GM13977 (cell line): ENCODE results near the gene RAB1B.

Experiments used
- DNase-seq: peaks from one replicate; pipeline ENCODE4 v3.0.0; 2012; ENCODE audit warnings: low spot score
- in situ Hi-C: fragments of 300-500 bp; cut with MboI; formaldehyde crosslinking; loops from one replicate; pipeline ENCODE4 v1.12.0; 2022; ENCODE audit warnings: low sequenced_read_pairs, low pct_unique_long_range_greater_than_20kb, mixed read lengths, inconsistent platforms; ENCODE audit not compliant: unreplicated experiment
- TF ChIP-seq, protein P1 (sequence below): IDR thresholded peaks from 2 replicates; pipeline ENCODE4 v1.5.1; 2012; ENCODE audit warnings: mild to moderate bottlenecking, control low read depth; ENCODE audit not compliant: insufficient read depth; ENCODE audit errors: extremely low read depth, missing control alignments

The RAB1B gene

DNA sequence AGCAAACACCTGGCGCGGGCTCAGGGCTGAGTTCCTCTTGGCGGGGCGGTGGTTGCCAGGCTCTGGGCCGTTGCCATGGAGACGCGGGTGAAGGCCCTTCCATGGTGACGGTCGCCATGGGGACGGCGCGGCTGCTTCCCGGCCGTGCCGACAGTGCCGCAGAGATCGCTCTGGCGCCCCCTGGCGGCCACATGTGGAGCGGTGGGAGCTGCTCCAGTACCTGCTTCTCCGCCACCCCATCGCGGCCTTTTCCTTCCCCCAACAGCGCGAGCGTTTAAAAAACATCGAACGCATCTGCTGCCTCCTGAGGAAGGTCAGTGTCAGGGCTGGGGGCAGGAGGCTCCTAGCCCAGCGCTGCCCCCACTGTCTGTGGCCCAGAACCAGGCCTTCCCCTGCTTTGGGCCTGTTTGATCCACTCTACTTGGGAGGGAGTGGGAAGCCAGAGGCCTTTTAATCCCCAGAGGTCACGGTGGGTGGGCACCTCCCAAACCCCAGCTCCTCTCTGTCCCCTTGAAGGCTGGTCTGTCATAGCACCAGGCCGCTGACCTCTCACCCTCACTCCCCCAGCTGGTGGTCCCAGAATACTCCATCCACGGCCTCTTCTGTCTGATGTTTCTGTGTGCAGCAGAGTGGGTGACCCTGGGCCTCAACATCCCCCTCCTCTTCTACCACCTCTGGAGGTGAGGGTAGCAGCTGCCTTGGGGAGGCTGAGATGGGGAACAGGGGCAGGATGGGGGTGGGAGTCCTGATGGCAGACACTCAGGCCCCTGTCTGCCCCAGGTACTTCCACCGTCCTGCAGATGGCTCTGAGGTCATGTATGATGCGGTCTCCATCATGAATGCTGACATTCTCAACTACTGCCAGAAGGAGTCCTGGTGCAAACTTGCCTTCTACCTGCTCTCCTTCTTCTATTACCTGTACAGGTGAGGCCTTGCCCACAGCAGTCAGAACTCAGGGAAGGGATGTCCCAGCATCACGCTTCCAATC lies 14.3 kb downstream of the RAB1B start:
- in situ Hi-C loops, result no loop called here
- TF ChIP-seq, protein P1, sequence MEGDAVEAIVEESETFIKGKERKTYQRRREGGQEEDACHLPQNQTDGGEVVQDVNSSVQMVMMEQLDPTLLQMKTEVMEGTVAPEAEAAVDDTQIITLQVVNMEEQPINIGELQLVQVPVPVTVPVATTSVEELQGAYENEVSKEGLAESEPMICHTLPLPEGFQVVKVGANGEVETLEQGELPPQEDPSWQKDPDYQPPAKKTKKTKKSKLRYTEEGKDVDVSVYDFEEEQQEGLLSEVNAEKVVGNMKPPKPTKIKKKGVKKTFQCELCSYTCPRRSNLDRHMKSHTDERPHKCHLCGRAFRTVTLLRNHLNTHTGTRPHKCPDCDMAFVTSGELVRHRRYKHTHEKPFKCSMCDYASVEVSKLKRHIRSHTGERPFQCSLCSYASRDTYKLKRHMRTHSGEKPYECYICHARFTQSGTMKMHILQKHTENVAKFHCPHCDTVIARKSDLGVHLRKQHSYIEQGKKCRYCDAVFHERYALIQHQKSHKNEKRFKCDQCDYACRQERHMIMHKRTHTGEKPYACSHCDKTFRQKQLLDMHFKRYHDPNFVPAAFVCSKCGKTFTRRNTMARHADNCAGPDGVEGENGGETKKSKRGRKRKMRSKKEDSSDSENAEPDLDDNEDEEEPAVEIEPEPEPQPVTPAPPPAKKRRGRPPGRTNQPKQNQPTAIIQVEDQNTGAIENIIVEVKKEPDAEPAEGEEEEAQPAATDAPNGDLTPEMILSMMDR, result peak; percentile 95
- peak; percentile 99 for DNase-seq

DNA sequence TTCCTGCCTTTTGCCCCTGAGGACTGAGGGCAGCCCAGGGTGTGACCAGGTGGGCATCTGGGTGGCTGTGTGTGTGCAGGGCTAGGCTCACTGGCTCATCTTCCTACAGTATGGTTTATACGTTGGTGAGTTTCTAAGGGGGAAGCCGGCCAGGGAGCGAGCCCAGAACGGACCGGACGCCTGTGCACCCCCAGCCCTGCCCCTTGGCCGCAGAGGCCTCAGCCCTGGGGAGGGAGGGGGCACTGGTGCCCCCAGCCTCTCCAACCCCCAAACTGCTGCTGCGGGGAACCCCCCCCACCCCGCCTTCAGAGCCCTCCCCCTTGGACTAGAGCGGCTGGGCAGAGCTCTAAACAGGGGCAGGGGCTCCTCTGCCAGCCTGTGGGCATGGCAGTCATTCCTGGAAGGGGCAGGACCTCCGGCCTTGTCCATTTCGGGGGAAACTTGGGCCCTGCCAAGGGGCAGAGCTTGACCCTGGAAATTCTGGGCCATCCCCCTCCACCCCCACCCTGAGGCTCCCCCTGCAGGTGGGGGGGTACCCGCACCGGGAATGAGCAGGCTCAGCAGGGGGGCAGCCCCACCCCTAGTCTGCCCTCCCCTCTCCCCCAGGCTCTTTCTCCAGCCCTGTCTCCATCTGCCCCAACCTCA lies 15.1 kb downstream of the RAB1B start:
- DNase-seq, result no peak
- TF ChIP-seq, protein P1, result no peak
- in situ Hi-C loops, result no loop called here

DNA sequence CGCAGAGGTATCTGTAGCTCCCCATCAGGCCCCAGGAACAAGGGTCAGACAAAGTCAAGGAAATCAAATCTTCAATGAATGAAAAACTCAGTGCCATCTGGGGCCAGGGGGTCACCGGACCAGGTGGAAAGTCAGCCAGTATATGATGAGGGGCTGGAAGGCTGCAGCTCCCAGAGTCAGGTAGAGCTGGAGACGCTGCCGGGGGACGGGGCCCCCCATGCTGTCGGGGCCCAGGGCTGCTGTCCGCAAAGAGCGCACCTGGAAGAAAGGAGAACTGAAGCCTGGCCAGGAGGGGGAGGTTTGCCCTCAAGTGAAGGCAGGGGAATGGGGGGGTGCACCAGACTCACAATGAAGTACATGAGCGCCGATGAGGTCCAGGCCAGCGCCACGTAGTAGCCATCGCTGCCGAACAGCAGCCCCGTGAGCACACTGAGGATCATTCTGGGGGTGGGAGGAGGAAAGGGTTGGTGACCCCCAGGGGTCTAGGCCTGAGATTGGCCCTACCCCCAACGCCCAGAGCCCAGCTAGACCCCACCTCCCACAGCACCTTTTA lies 16.2 kb downstream of the RAB1B start:
- in situ Hi-C loops, result no loop called here
- DNase-seq, result no peak
- TF ChIP-seq, protein P1, result no peak

DNA sequence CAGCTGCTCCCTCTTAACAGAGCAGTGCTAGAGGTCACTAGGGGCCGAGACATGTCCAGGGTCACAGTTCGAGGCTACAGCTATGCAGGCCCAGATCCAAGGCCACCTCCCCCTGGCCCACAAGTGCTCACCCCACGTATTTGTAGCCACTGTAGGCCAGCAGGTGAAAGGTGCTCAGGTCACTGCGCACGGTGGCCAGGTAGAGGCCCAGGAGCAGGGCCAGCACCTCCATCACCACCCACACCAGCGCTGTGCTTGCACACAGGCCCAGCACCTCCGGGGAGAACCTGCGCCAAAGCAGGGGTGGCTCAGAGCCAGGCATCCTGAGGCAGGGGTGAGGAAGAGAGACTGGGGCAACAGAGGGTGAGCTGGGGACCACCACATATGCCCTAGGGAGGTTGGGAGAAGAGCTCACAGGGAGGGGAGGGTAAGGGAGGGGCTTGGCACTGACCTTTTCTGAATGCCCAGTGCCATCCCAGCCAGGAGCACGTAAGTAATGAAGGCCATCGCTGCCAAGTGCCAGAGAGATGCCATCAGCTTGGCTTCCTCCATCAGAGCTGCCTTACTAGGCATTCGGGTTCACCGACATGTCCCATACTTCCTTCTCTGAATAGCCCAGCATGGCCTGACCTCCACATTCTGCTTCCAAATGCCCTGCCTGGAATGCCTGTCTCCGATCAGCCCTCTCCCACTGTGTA lies 17.0 kb downstream of the RAB1B start:
- no peak for DNase-seq
- in situ Hi-C loops, result no loop called here
- TF ChIP-seq, protein P1, result no peak

DNA sequence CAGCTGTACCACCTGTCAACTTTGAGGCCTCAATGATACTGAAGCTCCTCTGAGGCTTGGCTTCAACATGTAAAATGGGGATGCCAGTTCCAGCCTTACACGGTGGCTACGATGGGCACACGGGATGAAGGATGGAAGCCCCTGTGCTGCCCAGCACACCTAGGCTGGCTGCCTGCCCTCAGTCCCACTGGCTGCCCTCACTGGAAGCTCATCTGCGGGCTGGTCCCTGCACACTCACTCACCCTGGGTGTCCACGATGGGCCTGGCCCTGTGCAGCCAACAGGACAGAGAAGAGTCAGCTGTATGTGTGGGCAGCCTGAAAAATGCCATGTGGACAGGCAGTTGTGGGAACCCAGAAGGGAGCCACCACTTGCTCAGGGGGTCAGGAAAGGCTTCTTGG lies 18.3 kb downstream of the RAB1B start:
- in situ Hi-C loops, result no loop called here
- no peak for DNase-seq
- TF ChIP-seq, protein P1, result no peak

DNA sequence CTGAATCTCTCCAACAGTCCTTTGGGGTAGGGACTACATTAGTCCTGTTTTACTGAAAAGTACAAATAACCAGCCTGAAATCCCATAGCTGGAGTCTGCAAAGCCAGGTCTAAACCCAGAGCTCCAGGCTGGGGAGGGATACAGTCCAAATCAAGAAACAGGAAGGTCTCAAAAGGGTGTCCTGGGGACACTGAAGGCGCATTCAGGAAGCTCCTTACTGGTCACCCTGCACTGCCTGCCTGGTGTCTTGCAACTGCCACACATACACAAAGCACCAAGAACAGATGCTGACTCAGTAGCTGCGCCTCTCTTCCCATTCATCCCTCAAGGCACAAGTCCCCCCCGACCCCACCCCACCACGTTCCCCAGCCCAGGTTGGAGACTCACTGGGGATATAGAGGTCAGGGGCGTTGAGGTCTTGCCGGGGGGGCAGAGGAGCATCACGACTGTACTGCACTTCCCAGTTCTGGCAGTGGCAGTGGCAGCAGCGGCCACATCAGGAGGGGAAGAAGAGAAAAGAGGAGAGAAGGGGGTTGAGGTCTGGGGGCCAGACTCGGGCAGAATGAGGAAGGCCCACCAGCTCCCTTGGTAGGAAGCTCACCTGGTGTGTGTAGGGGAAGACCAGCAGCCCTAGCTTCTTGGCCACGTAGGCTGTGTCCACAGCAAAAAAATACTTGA lies 18.9 kb downstream of the RAB1B start:
- DNase-seq, result no peak
- in situ Hi-C loops, result no loop called here
- TF ChIP-seq, protein P1, result no peak
